GM19463 (cell line): ENCODE measurements around the gene MYOCD.
"Not testable (repeated sequence)": the region's sequence is repeated elsewhere in the genome, so short reads cannot be mapped to it uniquely, and the experiment has no call there.

Source experiments
- ATAC-seq: cut with Tn5 transposase; IDR thresholded peaks from one replicate; pipeline ENCODE4 v1.9.1; 2021; ENCODE audit warnings: mild to moderate bottlenecking, moderate library complexity; ENCODE audit not compliant: unreplicated experiment

MYOCD gene, protein sequence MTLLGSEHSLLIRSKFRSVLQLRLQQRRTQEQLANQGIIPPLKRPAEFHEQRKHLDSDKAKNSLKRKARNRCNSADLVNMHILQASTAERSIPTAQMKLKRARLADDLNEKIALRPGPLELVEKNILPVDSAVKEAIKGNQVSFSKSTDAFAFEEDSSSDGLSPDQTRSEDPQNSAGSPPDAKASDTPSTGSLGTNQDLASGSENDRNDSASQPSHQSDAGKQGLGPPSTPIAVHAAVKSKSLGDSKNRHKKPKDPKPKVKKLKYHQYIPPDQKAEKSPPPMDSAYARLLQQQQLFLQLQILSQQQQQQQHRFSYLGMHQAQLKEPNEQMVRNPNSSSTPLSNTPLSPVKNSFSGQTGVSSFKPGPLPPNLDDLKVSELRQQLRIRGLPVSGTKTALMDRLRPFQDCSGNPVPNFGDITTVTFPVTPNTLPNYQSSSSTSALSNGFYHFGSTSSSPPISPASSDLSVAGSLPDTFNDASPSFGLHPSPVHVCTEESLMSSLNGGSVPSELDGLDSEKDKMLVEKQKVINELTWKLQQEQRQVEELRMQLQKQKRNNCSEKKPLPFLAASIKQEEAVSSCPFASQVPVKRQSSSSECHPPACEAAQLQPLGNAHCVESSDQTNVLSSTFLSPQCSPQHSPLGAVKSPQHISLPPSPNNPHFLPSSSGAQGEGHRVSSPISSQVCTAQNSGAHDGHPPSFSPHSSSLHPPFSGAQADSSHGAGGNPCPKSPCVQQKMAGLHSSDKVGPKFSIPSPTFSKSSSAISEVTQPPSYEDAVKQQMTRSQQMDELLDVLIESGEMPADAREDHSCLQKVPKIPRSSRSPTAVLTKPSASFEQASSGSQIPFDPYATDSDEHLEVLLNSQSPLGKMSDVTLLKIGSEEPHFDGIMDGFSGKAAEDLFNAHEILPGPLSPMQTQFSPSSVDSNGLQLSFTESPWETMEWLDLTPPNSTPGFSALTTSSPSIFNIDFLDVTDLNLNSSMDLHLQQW

DNA sequence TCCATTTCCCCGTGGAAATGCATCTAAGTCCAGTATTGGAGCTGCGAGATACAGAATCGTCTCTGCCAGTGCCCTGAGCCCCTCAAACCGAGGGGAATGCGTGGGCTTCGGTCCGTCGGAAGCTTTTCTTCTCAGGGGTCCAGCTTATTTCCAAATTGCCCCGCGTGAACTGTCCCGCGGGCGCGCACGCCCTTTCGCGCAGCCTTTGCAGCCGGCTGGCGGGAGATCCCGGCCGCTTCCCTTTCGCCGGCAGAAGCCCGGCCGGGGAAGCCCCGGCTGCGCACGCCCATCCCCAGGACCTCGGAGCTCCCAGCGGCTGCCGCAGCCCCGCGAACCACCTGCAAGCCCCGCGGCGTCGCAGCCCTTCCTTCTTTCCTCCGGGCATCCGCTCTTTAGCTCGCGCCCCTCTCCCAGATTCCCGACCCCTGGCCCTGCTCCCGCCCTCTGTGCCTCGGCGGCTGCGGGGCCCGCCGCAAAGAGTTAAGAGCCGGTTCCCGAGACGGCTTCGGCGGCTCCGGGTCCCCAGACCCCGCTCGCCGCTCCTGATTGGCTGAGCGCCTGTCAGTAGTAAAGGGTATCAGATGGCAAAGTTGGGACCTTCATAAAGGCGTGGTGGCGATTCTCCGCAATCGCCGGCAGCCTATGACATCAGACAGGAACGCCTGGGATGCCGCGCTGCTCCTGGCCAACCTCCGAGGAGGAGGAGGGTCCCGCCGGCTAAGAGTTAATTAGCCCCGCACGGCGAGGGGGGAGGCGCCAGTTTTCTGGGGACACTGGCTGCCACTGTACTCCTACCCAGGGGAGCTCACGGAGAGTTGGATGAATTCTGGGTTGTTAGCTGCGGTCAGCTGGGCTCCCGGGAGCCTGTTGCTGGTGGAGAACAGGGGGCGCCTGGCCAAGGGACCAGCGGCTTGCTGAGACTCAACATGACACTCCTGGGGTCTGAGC, at the start of gene MYOCD:
Gene MYOCD, plus strand, starts transcription at position 628 of the 948 bp plus-strand sequence. Its CDS starts 299 bp downstream, at position 927.
- peak; percentile 63 for ATAC-seq

DNA sequence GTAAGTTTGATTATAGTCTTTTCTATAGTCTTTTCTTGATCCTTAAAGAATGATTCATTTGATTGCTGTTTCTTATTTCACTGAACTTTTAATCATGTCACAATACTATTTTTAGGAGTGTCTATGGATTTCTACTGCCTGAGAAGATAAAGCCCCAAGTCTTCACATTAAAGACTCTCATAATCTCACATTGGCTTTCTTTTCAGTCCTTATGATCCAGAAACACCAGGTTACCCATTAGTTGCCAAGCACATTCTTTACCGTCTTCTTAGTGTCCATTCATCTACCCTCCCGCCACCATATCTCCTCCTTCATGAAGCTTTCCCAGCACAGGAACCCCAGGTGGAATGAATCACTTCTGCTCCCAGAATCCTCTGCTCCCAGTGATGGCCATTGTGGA, 49.5 kb upstream of the MYOCD start:
- ATAC-seq, result no peak

DNA sequence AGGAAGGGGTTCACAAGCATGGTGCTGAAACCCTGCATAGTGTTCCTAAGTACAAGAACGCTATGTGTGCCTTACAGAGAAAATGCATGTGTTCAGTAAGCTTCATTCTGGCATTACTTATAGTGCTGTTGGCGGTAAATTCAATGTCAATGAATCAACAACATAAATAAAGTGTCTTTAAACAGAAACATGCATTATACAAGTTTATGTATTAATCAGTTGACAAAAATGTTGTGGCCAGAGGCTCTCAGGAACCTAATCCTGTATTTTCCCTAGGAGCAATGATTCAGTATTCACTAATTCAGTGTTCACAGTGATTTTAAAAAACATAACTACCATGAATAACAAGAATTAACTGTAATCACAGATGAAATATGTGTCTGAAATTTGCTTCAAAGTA, 47.1 kb upstream of the MYOCD start:
- ATAC-seq, result no peak

DNA sequence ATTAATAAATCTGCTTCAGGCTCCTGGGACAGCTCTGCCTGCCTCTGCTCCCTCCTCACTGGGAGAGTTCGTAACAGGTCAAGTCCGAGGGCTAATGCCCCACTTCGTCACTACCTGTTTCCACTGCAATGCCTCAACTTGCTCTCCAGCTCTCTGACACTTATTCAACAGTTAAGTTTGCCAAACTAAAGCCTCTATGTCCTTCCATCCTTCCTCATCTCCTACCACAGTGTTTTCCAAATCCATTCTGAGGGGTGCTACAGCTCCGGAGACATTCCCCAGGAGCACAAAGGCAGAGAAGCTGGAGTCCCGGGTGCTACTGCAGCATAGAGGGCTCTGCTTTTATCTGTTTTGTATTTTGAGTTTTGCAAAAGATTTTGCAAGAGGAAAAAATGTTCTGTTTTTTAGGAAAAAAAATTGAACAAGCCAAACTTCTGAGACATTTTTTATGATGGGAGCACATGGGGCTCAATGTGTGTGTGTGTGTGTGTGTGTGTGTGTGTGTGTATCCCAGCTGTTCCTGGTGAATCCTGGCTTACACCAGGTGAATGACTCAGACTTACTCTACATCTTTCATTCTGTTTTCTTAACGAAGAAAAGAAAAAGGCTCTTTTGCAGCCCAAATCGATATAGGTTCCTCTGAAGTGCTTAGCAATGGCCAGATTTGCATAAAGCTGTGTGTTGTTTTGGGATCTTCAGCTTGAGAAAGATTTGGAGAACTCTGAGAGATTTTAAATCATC, 46.1 kb upstream of the MYOCD start:
- ATAC-seq, result no peak

DNA sequence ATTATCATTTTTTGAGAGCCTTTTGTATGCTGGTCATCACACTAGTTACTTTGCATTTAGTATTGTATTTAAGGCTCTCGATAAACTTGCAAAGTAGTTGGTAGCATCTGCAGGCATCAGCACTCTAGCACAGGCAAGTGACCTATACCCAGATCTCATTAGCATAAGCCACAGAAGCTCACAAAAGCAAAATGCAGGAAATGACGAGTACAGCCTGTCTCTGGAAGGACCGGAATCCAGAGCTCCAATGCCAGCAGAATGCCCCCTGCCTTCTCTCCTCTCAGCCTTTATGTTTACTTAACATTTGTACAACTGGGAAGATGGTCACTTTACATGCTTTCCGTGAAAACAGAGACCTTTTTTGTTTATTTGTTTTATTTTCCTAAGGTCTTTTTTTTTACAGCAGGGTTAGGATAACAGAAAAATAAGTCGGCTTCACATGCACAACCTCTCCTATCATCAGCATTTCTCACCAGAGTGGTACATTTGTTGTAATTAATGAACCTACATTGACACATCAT, 45.4 kb upstream of the MYOCD start:
- no peak for ATAC-seq

DNA sequence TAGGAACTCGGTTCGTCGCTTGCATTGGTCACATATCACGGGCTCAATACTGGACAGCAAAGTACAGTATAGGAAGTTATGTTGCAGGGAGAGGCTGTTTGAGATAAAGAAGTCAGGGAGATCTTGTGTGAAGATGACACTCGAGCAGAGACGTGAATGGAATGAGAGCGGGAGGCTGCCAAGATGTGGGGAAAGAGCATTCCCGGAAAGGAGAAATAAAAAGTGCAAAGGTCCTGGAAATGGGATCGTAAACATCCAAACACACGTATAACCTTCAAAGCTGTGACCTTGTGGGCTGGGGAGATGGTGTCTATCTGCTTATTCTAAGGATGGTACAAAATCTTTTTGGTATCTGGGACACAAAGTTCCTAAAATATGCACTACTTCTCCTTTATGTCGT, 43.0 kb upstream of the MYOCD start:
- ATAC-seq, result no peak

DNA sequence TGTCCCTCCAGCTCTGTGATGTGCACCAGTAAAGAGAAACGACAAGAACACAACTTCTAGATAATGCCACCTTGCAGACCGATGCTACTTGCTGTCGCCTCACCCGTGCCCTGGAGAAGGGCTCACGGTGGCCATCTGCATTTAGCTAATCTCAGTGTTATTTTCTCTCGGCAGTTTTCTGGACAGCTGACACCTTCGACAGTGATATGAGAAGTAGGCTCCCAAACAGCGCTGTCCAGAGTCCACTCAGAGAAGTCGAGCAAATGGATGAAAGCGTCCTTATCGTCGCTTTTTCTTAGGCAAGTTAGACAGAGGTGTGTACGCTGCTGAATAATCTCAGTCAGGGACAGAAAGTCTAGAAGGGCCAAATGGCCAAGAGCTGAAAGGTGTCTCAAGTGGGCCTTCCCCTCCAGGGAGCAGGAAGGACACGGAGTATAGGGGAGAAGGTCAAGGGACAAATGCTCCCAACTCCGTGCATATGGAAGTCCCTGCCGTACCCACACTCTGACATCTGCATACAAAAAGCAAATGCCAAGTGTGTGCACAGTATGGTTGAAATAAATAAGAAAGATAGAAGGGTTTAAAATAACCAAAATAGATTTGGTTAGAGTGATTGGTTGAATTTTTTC, 42.4 kb upstream of the MYOCD start:
- ATAC-seq, result no peak

DNA sequence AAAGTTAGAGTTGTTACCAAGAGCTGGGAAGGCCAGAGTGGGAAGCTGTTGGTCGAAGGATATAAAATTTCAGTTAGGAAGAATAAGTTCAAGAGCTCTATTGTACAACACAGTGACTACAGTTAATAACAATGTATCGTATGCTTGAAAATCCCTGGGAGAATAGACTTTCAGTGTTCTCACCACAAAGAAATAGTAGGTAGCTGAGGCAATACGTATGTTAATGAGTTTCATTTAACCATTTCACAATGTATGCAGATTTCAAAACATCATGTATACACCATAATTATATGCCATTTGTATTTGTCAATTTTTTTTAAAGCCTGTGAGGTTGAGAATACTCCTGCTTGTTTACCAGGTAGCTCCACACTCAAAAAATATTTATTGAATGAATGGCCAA, 41.5 kb upstream of the MYOCD start:
- ATAC-seq, result no peak

DNA sequence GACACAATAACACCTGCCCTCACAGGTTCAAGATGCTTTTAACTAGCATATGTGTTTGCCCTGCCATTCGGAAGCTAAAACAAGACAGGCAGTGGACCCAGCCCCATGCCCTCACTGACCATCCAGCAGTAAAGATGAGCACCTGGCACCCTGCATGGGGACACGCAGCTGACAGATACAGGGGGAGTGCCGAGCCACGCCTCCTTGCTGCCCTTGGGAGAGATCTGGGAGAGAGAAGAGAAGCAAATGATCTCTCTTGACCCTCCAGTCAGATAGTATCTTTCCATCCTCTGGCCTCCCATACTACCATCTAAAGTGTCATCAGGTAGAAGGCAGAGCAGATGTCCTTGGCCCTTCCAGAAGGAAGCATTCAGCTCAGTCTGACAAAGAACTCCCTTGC, 40.6 kb upstream of the MYOCD start:
- ATAC-seq, result no peak

DNA sequence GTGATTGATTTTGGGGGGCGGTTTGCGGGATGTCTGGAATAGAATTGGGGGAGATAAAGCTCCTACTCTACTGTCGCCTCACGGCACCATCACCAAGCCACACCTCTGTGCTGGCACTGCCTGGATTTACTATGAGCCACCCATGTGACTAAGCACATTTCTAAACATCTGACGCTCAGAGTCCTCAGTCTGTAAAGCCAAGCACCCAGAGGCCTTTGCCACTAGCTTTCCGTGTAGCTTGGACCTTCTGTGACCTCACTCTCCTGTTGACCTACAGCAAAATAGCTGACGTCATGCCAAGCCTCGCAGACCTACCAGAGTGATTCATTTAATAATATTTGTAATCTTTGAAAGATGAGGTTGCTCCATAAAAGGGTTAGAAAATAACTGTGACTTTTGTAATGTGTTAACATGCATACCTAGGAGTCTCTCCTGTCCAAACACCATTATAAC, 38.5 kb upstream of the MYOCD start:
- no peak for ATAC-seq

DNA sequence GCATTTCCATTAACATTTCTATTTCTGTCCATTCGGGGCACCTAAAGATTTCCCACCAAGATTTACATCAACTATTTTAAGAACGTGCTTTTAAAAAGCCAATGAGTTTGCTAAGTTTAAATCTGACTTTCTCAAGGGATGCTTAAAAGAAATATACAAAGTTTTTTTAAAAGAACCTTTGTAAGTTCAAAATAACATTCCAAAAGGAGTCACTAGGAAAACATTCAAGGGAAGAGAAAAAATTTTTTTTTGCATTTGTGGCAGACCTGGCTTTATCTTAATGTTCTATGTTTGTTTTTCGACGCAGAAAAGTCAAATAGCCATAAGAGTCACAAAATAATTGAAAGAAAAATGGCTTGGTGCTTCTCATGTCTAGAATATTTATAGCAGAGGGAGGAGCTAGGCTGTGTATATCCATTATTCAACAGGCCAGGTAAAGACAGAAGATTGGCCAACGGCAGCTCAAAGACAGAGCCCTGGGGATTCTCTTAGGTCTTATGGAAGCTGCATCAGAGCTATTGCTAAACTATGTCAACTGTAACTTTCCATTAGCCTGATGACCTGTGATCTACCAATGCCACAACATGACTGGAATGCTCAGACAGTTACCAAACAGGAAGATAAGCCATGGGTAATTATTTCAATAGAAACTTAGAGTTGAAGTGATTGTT, 37.8 kb upstream of the MYOCD start:
- ATAC-seq, result no peak

DNA sequence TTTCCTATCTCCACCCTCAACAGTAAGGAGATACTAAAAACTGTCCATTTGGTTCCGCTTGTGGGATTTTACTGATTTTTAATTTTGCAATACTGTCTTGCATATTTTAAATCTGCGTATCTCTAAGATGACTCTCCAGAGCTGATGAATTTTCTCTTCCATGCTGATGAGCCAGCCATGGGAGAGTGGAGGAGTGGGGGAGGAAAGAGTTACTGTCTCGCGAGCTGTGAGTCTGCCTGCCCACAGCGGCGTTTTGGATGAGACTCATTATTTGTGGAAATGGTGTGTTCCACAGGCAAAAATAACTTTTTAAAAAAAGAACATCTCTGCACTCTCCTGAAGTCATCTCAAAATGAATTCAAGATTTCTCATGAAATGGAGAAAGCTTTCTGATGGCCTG, 34.6 kb upstream of the MYOCD start:
- ATAC-seq, result no peak

DNA sequence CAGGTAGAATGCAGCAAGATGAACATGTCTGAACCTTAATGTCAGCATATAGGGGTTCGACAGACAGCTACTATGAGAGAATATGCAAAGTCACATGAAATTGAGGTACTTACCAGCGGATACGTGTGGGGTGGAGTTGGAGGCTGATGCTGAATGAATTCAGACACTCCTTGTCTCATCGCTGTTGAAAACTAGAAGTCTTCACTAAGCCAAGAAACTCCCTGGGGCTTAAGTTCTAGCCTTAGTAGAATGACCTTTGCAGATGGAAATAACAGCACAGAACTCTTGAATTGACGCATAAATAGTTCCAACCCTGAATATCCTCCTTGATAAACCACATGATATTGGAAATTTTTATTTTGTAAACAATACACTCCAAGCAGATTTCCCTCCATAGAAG, 32.9 kb upstream of the MYOCD start:
- no peak for ATAC-seq

DNA sequence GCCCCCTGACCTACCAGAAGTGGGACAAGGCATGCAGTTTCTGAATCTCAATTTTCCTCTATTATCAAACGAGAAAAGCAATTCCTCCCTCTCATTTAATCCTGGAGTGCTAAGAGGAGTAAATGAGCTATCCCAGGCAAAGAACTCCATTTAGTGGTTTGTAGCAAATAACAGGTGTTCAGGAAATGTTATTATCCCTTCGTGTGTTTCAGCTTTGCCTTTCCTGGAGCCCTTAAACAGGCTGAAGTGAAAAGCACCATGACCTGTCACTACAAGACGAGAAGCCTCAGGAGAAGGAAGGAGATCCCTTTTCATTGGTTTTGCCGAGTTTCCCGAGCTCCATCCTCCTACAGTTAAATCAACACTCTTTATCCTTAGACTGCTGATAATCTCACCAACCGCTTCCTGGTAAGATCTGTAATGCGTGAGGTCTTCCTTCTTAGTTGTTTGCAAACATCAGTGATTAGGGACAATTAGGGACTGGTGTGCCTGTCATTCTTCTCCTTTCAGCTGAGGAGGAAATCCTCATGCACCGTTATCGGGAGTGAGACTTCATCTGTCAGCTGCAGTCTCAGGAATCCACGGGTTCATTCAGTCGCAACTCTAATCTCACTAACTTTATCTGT, 30.8 kb upstream of the MYOCD start:
- ATAC-seq, result no peak

DNA sequence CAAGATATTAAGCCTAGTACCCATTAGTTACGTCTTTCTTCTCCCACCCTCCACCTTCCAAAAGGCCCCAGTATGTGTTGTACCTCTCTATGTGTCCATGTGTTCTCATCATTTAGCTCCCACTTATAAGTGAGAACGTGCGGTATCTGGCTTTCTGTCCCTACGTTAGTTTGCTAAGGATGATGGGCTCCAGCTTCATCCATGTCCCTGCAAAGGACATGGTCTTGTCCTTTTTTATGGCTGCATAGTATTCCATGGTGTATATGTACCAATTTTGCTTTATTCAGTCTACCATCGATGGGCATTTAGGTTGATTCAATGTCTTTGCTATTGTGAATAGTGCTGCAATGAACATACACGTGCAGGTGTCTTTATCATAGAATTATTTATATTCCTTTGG, 29.7 kb upstream of the MYOCD start:
- ATAC-seq, result not testable (repeated sequence)

DNA sequence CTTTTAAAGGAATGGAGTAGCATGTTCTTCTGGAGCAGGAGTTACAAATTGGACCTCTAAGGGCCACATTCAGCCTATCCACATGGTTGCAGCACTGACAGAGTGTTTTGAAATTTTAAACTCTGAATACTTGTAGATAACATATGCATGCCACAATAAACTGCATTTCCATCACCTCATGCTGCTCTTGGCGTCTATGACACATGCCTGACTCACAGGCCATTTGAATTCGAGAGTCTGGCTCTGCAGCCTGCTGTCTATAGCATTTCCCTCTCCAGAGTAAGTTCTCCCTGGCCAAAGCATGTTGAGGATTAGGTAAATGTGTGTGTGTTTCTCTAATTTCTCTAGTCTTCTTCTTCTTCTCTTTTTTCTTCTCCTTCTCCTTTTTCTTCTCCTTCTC, 28.7 kb upstream of the MYOCD start:
- ATAC-seq, result no peak

DNA sequence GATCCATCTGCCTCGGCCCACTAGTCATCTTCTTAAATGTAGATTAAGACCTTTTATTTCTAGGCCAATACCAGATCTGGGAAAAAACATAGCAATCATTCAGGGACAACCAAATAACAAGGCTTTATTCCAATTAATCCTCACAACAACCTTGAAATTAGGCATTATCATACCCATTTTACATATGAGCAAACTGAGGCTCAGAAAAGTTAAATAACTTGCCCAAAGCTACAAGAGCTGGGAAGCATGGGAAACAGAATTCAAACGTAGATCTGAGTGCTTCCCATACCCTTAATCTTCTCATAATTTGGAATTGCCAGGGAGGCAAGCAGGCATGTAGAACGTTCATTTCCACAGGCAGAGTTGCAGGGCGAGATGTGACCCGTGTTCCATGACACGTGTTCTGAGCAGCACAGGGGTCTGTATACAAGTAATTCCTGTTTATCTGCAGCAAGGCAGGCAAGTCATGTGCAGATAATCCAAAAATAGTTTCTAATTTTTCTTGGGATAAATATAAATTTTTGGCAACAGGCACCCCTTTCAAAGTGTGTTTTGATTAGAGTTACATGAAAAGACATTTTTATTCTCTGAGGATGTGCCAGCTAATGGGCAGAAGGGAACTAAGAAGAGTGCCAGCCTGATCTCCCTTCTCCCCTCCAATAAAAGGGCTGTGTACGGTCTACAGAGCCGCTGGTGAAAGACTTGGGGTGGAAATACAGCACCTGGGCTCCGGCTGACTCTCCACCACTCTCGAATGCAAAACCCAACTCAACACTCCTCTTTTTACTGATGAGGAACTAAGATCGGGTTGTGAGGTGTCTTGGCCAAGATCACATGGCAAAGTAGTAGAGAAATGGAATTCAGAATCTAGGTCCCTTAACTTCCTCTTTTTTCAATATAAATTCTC, 27.7 kb upstream of the MYOCD start:
- no peak for ATAC-seq
